Measurements from ENCODE around the gene TAF15.

TAF15 gene

DNA sequence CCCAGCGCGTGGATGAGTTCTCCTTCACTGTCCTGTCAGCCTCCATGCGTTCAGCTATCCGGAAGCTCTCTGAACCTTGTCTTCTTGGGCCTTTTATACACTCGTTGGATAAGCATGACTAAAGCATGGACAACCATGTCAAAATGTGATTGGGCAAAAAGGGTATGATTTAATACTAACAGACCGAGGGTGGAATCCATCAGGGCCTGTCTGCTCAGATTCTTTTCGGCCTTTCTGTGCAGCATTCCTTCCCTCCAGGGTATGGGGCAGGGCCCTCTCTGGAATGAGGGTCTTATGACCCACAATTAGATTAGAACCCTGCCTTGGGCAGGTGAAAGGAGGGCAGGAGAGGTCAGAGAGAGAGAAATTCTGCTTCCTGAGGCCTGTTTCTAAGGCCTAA is 84.9 kb downstream of the TAF15 start:
- Histone ChIP-seq H3K36me3 (ENCODE audit: insufficient read depth, low read length) (no peaks in the 10 kb centered on the region), H3K9me3 (ENCODE audit: low read length) (no peaks in the 10 kb centered on the region), H2AFZ (ENCODE audit: low read depth, low read length) (no peak overlapping the region), H3K4me3 (ENCODE audit: low read length) (no peak overlapping the region), H3K27me3 (ENCODE audit: insufficient read depth, low read length) (no peaks in the 10 kb centered on the region), H3K4me1 (ENCODE audit: insufficient read depth, low read length) (no peaks in the 10 kb centered on the region)

DNA sequence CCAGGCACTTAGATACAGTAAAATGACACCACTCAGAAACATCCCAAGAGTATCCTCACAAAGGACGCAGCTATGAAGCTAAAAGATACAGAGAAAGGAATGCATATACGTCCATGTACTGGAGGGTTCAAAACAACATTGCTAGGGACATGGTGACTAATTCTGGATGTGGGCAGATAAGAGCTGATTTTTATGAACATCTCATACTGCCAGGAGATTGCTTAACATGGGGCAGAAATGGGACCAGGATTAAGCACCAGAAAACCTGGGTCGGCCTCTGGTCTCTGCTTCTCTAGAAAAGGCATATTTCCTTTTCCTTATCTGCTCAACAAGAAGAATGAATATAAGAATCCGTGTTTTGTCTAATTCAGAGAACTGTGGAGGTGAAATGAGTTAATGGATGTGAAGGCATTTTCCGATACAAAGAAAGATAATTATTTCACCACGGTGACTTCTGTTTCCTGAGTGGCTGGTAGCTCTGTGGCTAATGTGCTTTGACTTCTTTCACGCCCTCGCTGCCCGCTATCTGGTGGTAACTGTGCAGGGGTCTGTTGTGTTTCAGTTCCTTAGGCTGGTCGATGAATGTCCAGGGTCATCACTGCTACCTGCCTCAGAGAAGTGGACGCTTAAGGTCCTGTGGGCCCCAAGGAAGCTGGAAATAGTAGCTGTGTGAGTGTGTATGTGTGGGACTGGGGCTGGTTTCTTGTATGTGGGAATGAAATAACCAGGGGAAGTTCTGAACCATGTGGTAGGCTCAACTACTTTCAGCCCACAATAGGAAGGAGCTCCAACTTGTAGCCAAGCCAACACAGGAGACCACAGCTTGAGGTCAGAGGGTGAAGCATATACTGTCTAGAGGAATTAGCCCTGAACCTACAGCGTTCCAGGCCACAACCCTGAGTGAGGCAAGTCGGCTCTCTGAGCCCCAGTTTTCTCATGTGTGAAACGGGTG is 86.6 kb downstream of the TAF15 start:
- H3K4me3 ChIP-seq (ENCODE audit: low read length), result no peak overlapping the region
- no peak overlapping the region for H2AFZ ChIP-seq (ENCODE audit: low read depth, low read length)
- no peaks in the 10 kb centered on the region for H3K9me3 ChIP-seq (ENCODE audit: low read length)
- H3K4me1 ChIP-seq (ENCODE audit: insufficient read depth, low read length), result no peaks in the 10 kb centered on the region
- no peaks in the 10 kb centered on the region for H3K27me3 ChIP-seq (ENCODE audit: insufficient read depth, low read length)
- H3K36me3 ChIP-seq (ENCODE audit: insufficient read depth, low read length), result no peaks in the 10 kb centered on the region
